NCI-H345 treated with DMSO at 0.1 percent for 48 hours (cell line): ENCODE measurements around the gene GMFB.

Source experiments
- DNase-seq: peaks from one replicate; lab custom pipeline; 2025; ENCODE audit not compliant: unreplicated experiment; lab: John Stamatoyannopoulos, UW

The GMFB gene

DNA sequence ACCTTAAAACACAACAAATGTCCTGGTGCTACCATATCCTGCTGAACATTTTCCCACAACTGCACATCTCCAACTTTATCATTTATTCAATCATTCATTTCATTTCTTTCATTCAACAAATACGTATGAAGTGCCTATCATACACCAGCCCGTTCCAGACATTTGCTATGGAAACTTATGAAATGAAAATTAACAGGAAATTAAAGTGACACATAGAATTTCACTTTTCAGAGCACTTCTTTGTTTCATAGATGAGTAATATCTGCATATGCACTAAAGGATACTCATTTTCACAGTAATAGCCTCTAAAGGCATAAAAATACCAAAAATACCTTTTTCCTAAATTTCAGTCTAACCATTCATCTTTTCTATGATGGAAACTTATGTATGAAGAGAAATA, 60.3 kb downstream of the GMFB start:
- no peak for DNase-seq

GRCh38 chr14:54427871-54428270, 60.9 kb downstream of the GMFB start:
- DNase-seq = no peak

DNA sequence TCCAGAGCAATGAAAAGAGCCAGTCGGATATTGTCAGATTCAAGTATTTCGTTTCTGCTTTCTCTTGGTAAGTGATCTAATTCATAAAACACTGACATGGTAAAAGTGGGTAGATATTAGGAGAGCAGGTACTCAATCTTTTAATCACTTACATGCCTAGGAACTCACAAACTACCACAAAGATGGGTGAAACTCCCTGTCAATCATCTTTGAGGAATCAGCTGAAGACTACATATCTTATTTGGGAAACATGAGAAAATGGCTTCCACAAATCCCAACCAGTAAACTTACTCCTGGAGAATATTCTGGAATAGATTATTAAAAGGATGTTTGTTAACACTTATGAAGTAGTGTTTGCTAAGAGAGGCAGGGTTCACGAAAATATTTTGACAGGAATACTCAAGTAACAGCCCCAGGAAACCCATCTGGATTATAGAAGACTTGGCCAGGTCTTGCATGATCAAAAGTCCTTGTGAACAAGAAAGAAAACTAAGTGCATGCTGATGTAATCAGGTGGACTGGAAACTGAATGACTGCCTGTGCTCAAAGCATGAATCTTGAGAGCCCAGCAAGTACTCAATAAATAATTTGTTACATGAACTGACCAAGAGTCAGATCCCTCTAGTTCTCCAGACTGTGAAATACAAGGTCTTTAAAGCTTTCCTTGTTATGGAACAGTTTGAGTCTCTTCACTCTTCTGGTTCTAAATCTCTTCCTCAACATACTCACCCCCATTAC, 63.1 kb downstream of the GMFB start:
- no peak for DNase-seq

- DNase-seq = no peak
These were observed 63.7 kb downstream of the GMFB start for GRCh38 chr14:54425068-54425467.
